Skeletal muscle tissue (tissue), 4 donors: ENCODE data around the gene SIN3A. TPM values are rescaled to one million over a fixed set of nuclear protein-coding genes. Genes with fewer than 3 reads are reported as not detected.
"Not testable (repeated sequence)": the region's sequence is repeated elsewhere in the genome, so short reads cannot be mapped to it uniquely, and the experiment has no call there.

Experiments
- H3K27ac ChIP-seq: one replicate; pipeline ENCODE4 v1.7.0; 2013; ENCODE audit warnings: mild to moderate bottlenecking, low read depth, low read length, inconsistent platforms
- H3K27me3 ChIP-seq, 3 donors: one replicate each; pipeline ENCODE4 v1.7.0; 2013; ENCODE audit warnings: low read length in 3 of 3; ENCODE audit not compliant: control insufficient read depth in 3 of 3, insufficient read depth in 3 of 3
- H3K36me3 ChIP-seq, 3 donors: one replicate each; pipeline ENCODE4 v1.7.0; 2013; ENCODE audit warnings: low read length in 3 of 3; ENCODE audit not compliant: control insufficient read depth in 3 of 3, insufficient read depth in 3 of 3
- H3K4me1 ChIP-seq, 3 donors: one replicate each; pipeline ENCODE4 v1.7.0; 2013; ENCODE audit warnings: low read length in 3 of 3, mild to moderate bottlenecking in 3 of 3; ENCODE audit not compliant: control insufficient read depth in 3 of 3, insufficient read depth in 3 of 3
- H3K4me3 ChIP-seq, 3 donors: one replicate each; pipeline ENCODE4 v1.7.0; 2013; ENCODE audit warnings: low read length in 3 of 3
- H3K9ac ChIP-seq, 3 donors: one replicate each; pipeline ENCODE4 v1.7.0; 2013; ENCODE audit warnings: low read length in 3 of 3, mild to moderate bottlenecking in 3 of 3, moderate library complexity in 2 of 3, low read depth in 1 of 3
- H3K9me3 ChIP-seq, 3 donors: one replicate each; pipeline ENCODE4 v1.7.0; 2013; ENCODE audit warnings: low read length in 3 of 3; ENCODE audit not compliant: control insufficient read depth in 3 of 3
- total RNA-seq: library from RNA; depleted of rRNA; stranded (reverse); fragments of >200 nt; gene quantifications from one replicate; pipeline ENCODE4 v1.2.3, GENCODE V29; 2014
- donor health status: Osteomylitis.

The SIN3A gene
- total RNA-seq, 1 donor from 2014 or later: 40.7 TPM

DNA sequence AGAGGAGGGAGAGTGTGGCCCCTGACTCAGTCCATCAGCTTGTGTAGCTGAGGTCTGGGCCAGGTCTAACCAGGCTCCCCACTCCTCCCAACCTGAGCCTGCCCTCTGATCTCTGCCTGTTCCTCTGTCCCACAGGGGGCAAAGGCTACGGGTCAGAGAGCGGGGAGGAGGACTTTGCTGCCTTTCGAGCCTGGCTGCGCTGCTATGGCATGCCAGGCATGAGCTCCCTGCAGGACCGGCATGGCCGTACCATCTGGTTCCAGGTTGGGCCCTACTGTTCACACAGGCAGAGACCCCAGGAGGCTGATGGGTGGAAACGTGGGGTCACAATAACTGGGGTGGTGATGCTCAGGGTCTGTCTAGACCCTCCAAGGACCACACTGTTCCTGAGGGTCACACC is 97.9 kb downstream of the SIN3A start:
- Histone ChIP-seq H3K36me3 (peaks cover 22 to 36% (median 30%) of the 10 kb centered on the region in 3 donors), H3K27me3 (no peaks in the 10 kb centered on the region), H3K4me1 (peaks cover 6 to 7% (median 6%) of the 10 kb centered on the region in 3 donors)

GRCh38 chr15:75352186-75353080 is 99.1 kb downstream of the SIN3A start:
- Histone ChIP-seq H3K27me3 (no peaks in the 10 kb centered on the region), H3K9ac (no peak overlapping the region), H3K4me3 (no peak overlapping the region), H3K9me3 (no peaks in the 10 kb centered on the region), H3K4me1 (peaks cover 6 to 14% (median 10%) of the 10 kb centered on the region in 3 donors), H3K27ac (no peak overlapping the region), H3K36me3 (peaks cover 17 to 28% (median 22%) of the 10 kb centered on the region in 3 donors)

More for the DNA sequence above, 97.9 kb downstream of the SIN3A start:
- no peaks in the 10 kb centered on the region for H3K9me3 ChIP-seq
- no peak overlapping the region for H3K9ac ChIP-seq
- no peak overlapping the region for H3K27ac ChIP-seq
- H3K4me3 ChIP-seq: no peak overlapping the region

DNA sequence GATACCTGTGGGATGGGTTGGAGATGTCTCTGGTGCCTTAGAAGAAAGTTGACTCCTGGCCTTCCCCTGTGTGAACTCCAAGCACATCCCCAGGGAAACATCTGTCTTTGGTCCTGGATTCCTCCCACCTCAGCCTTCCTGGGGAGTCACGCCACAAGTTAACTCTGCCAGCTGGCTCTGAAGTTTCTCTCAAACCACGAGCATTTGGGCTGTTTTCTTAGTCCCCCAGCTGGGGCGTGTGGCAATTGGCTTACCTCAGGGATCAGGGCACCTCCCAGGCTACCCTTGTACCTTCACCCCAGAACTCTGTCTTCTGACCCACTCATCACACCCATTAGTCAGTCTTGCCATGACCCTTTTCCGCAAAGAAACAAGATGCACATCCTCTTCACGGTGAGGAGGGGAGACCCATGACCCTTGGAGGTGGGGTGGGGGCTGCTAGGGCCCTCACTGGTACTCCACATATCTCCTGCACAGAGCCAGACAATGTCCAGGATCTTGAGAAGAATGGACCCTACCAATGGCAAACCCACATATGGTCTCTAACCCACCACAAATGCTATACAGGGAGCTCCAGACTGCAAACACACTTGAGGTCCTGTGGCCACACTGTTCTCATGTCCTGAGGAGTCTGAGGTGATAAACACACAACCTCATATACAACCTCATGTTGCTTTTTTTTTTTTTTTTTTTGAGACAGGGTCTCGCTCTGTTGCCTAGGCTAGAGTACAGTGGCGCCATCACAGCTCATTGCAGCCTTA is 100.7 kb downstream of the SIN3A start:
- H3K9me3 ChIP-seq: no peaks in the 10 kb centered on the region
- H3K36me3 ChIP-seq: peaks cover 10 to 14% (median 10%) of the 10 kb centered on the region in 3 donors
- no peak overlapping the region for H3K9ac ChIP-seq
- no peaks in the 10 kb centered on the region for H3K27me3 ChIP-seq
- H3K4me3 ChIP-seq: no peak overlapping the region
- H3K4me1 ChIP-seq: peaks cover 8 to 22% (median 10%) of the 10 kb centered on the region in 3 donors
- H3K27ac ChIP-seq: no peak overlapping the region

- no peaks in the 10 kb centered on the region for H3K9me3 ChIP-seq
- peaks cover 8 to 22% (median 10%) of the 10 kb centered on the region in 3 donors for H3K4me1 ChIP-seq
- H3K4me3 ChIP-seq: no peak overlapping the region
- H3K27ac ChIP-seq: no peak overlapping the region
- H3K9ac ChIP-seq: no peak overlapping the region
- H3K27me3 ChIP-seq: no peaks in the 10 kb centered on the region
- peaks cover 6 to 9% (median 8%) of the 10 kb centered on the region in 3 donors for H3K36me3 ChIP-seq
These were observed 101.5 kb downstream of the SIN3A start for GRCh38 chr15:75349851-75350588.

GRCh38 chr15:75349351-75349669 is 102.2 kb downstream of the SIN3A start:
- not testable (repeated sequence) for H3K9me3 ChIP-seq, H3K27me3 ChIP-seq, H3K27ac ChIP-seq

DNA sequence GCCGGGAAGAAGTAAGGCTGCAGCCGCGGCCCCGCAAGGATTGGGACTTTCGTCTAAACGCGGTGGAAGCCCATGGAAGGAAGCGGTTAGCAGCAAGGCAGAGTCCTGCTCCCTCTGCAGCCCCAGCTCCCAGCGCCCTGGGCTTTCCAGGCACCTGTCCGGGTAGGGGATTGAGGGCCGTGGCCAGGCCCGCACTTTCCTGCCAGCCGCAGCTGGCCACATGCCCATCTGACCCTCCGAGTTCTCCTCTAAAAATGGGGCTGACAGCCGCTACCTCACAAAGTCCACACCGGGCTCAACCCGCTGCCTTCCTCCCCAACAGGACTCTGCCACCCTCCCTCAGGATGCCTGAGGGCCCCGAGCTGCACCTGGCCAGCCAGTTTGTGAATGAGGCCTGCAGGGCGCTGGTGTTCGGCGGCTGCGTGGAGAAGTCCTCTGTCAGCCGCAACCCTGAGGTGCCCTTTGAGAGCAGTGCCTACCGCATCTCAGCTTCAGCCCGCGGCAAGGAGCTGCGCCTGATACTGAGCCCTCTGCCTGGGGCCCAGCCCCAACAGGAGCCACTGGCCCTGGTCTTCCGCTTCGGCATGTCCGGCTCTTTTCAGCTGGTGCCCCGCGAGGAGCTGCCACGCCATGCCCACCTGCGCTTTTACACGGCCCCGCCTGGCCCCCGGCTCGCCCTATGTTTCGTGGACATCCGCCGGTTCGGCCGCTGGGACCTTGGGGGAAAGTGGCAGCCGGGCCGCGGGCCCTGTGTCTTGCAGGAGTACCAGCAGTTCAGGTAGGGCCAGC is 102.7 kb downstream of the SIN3A start:
- H3K9me3 ChIP-seq: no peaks in the 10 kb centered on the region
- peak overlapping the region; percentile 77 to 92 (median 88) for H3K4me3 ChIP-seq
- H3K36me3 ChIP-seq: peaks cover 0 to 3% (median 0%) of the 10 kb centered on the region in 3 donors
- no peak overlapping the region for H3K27ac ChIP-seq
- H3K4me1 ChIP-seq: peaks cover 8 to 22% (median 10%) of the 10 kb centered on the region in 3 donors
- H3K9ac ChIP-seq: peak overlapping the region; percentile 72 to 92 (median 92)
- no peaks in the 10 kb centered on the region for H3K27me3 ChIP-seq

More at GRCh38 chr15:75349351-75349669, 102.2 kb downstream of the SIN3A start:
- peak overlapping the region in 1 of 3 donors; percentile 92 for H3K9ac ChIP-seq
- H3K4me3 ChIP-seq, H3K36me3 ChIP-seq: not testable (repeated sequence)
- peaks cover 8 to 22% (median 10%) of the 10 kb centered on the region in 3 donors for H3K4me1 ChIP-seq

- Histone ChIP-seq H3K36me3 (no peaks in the 10 kb centered on the region), H3K9me3 (no peaks in the 10 kb centered on the region), H3K4me3 (peak overlapping the region; percentile 77 to 92 (median 88)), H3K4me1 (peaks cover 8 to 22% (median 10%) of the 10 kb centered on the region in 3 donors), H3K27me3 (no peaks in the 10 kb centered on the region), H3K9ac (peak overlapping the region; percentile 88 to 92 (median 92)), H3K27ac (no peak overlapping the region)
These were observed 103.4 kb downstream of the SIN3A start for GRCh38 chr15:75348034-75348561.

- Histone ChIP-seq H3K27ac (peak overlapping the region; percentile 26), H3K36me3 (no peaks in the 10 kb centered on the region), H3K27me3 (no peaks in the 10 kb centered on the region), H3K9me3 (no peaks in the 10 kb centered on the region), H3K4me3 (peak overlapping the region; percentile 72 to 92 (median 88)), H3K4me1 (peaks cover 8 to 22% (median 10%) of the 10 kb centered on the region in 3 donors), H3K9ac (peak overlapping the region; percentile 88 to 92 (median 92))
These were observed 104.1 kb downstream of the SIN3A start for GRCh38 chr15:75347222-75348033.
